Neural cell (in vitro differentiated cells): ENCODE measurements around the gene SLIT3. TPM values are rescaled to one million over a fixed set of nuclear protein-coding genes. Genes with fewer than 3 reads are reported as not detected.

ENCODE experiments used
- H2AFZ ChIP-seq: fragments of 200-600, 300-800 bp; sonication (generic), shearing (Covaris generic); 2 replicates; pipeline ENCODE4 v1.6.0; 2014; ENCODE audit warnings: low read depth, mild to moderate bottlenecking, antibody characterized with exemption, low read length, moderate library complexity
- H3F3A ChIP-seq: fragments of 200-600 bp; shearing (Covaris generic); 2 replicates; pipeline ENCODE4 v1.6.1; 2016; ENCODE audit warnings: mild to moderate bottlenecking, moderate library complexity, mixed read lengths, antibody characterized with exemption, low read length; ENCODE audit not compliant: insufficient read depth, poor library complexity, severe bottlenecking
- H3K27ac ChIP-seq: fragments of 200-600, 300-800 bp; sonication (generic), shearing (Covaris generic); 2 replicates; pipeline ENCODE4 v1.5.1; 2014; ENCODE audit warnings: mild to moderate bottlenecking, low read length, moderate library complexity
- H3K27me3 ChIP-seq: fragments of 300-800, 200-600 bp; sonication (generic), shearing (Covaris generic); 2 replicates; pipeline ENCODE4 v1.6.0; 2014; ENCODE audit warnings: mild to moderate bottlenecking, low read depth, low read length, moderate library complexity; ENCODE audit not compliant: insufficient read depth
- H3K36me3 ChIP-seq: fragments of 300-800, 200-600 bp; sonication (generic), shearing (Covaris generic); 2 replicates; pipeline ENCODE4 v1.5.1; 2014; ENCODE audit warnings: mild to moderate bottlenecking, antibody characterized with exemption, low read length, moderate library complexity; ENCODE audit not compliant: insufficient read depth
- H3K4me2 ChIP-seq: fragments of 300-800, 200-600 bp; sonication (generic), shearing (Covaris generic); 2 replicates; pipeline ENCODE4 v1.6.0; 2014; ENCODE audit warnings: mild to moderate bottlenecking, low read length
- H3K4me3 ChIP-seq: fragments of 300-800, 200-600 bp; sonication (generic), shearing (Covaris generic); 2 replicates; pipeline ENCODE4 v1.5.1; 2014; ENCODE audit warnings: mild to moderate bottlenecking, low read length, moderate library complexity
- H3K79me2 ChIP-seq: fragments of 200-600 bp; shearing (Covaris generic); replicated peaks from 2 replicates; pipeline ENCODE4 v1.6.0; 2014; ENCODE audit warnings: mild to moderate bottlenecking, low read length, moderate library complexity; ENCODE audit not compliant: insufficient read depth
- H3K9ac ChIP-seq: fragments of 300-800, 200-600 bp; sonication (generic), shearing (Covaris generic); 2 replicates; pipeline ENCODE4 v1.6.1; 2016; ENCODE audit warnings: mild to moderate bottlenecking, low read length, mixed read lengths
- H3K9me2 ChIP-seq: fragments of 200-600 bp; shearing (Covaris generic); 2 replicates; pipeline ENCODE4 v1.6.1; 2016; ENCODE audit warnings: mild to moderate bottlenecking, low read length, mixed read lengths; ENCODE audit not compliant: insufficient read depth
- H3K9me3 ChIP-seq: fragments of 200-600, 300-800 bp; sonication (generic), shearing (Covaris generic); 2 replicates; pipeline ENCODE4 v1.6.1; 2016; ENCODE audit warnings: mild to moderate bottlenecking, mixed run types, low read length, moderate library complexity, mixed read lengths
- H4K20me1 ChIP-seq: fragments of 200-600 bp; shearing (Covaris generic); 2 replicates; pipeline ENCODE4 v1.6.1; 2016; ENCODE audit warnings: mild to moderate bottlenecking, mixed run types; ENCODE audit not compliant: insufficient read depth
- EP300 ChIP-seq: fragments of 450-650 bp; conservative IDR thresholded peaks from 2 replicates; pipeline ENCODE4 v1.6.1; 2014; ENCODE audit warnings: antibody characterized with exemption, mild to moderate bottlenecking, moderate library complexity; ENCODE audit not compliant: poor library complexity, severe bottlenecking
- EZH2 ChIP-seq: fragments of 200-600, 300-800 bp; shearing (Covaris generic), sonication (generic); IDR thresholded peaks from 2 replicates; pipeline ENCODE4 v1.6.1; 2014; ENCODE audit warnings: antibody characterized with exemption, low read length, borderline replicate concordance, mild to moderate bottlenecking; ENCODE audit not compliant: insufficient read depth, poor library complexity, severe bottlenecking
- POLR2AphosphoS5 ChIP-seq: IDR thresholded peaks from 2 replicates; pipeline ENCODE4 v1.6.1; 2012
- RAD21 ChIP-seq: fragments of 450-650 bp; conservative IDR thresholded peaks from 2 replicates; pipeline ENCODE4 v1.6.1; 2014; ENCODE audit warnings: antibody characterized with exemption, mild to moderate bottlenecking, moderate library complexity
- SMC3 ChIP-seq: fragments of 450-650 bp; conservative IDR thresholded peaks from 2 replicates; pipeline ENCODE4 v1.6.1; 2014; ENCODE audit warnings: antibody characterized with exemption, mild to moderate bottlenecking, moderate library complexity; ENCODE audit not compliant: poor library complexity
- TAF1 ChIP-seq: IDR thresholded peaks from 2 replicates; pipeline ENCODE4 v1.6.1; 2012; ENCODE audit warnings: low read depth
- polyA plus RNA-seq: library from polyadenylated mRNA; depleted of rRNA; stranded (reverse); fragments of >200 nt; gene quantifications from 2 replicates; pipeline ENCODE4 v1.2.3, GENCODE V29; 2014
- TF ChIP-seq, protein P1 (sequence below): fragments of 450-650 bp; IDR thresholded peaks from 2 replicates; pipeline ENCODE4 v1.5.1; 2014; ENCODE audit warnings: antibody characterized with exemption, mild to moderate bottlenecking, moderate library complexity; ENCODE audit not compliant: poor library complexity, severe bottlenecking
- TF ChIP-seq, protein P2 (sequence below): IDR thresholded peaks from 2 replicates; pipeline ENCODE4 v1.6.1; 2012; ENCODE audit warnings: borderline replicate concordance

Gene SLIT3
- polyA plus RNA-seq, 1 donor from 2014 or later: 1.2 TPM

DNA sequence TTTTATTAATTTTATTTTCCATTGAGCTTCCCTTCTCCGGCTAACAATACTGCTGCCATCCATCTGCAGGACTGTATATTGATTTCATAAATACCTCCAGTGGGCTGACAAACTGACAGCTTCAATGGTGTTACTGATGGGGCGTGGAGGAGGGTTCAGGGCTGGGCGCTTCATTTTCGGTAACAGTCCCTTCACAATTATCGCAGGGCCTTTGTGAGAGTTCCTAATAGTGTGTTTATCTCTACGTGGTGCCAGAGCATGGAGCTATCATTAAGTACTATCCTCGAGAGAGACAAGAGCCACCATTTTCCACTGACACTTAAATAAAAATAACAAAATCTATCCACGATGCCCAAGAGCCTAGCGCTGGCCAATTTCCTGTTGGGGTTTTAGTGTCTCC lies 414.8 kb downstream of the SLIT3 start:
- H3K9ac ChIP-seq: no peak overlapping the region

DNA sequence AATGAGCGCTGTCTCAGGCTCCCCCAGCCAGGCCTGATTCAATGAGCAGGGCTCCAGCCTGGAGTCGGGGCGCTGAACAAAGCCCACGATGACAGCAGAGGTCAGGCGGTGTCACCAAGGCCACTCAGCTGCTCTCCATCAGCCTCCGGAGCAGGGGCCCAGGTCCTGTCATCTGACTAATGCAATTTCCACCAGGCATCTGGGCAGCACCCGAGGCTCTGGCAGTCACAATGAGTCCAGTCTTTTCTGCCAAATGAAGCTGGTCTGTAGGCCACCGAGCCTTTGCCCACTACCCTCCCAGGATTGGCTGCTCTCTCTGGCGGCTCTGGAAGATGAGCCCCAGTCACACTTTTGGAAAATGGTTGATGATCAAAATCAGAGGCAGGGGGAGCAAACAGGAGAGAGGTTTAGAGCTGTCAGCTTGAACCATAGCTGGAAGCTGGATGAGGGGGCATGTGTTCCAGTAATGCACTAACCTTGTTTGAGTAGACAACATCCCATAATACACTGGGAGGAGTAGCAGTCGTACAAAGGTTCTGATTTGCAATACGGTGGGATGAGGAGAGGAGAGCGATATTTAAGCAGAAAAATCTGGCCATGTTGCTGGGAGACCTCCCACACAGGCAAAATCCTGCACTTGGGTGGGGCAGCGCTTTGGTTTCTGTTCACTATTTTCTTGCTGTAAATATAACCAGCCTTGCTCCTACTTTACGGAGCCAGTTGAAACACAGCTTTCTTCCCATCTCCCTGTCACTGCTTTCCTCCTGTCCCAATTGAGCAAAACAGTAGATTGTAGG lies 415.4 kb downstream of the SLIT3 start:
- H3K27ac ChIP-seq: no peak overlapping the region
- no peaks in the 10 kb centered on the region for H3K9me2 ChIP-seq
- H3K4me3 ChIP-seq: no peak overlapping the region
- no peaks in the 10 kb centered on the region for H3K36me3 ChIP-seq
- H3K4me2 ChIP-seq: no peak overlapping the region
- H3K9me3 ChIP-seq: no peaks in the 10 kb centered on the region
- H4K20me1 ChIP-seq: no peaks in the 10 kb centered on the region
- H3F3A ChIP-seq: peaks cover 5% of the 10 kb centered on the region
- TF ChIP-seq EZH2: no peak
- no peak for TF ChIP-seq SMC3
- no peak for TF ChIP-seq EP300
- TF ChIP-seq, protein P1, sequence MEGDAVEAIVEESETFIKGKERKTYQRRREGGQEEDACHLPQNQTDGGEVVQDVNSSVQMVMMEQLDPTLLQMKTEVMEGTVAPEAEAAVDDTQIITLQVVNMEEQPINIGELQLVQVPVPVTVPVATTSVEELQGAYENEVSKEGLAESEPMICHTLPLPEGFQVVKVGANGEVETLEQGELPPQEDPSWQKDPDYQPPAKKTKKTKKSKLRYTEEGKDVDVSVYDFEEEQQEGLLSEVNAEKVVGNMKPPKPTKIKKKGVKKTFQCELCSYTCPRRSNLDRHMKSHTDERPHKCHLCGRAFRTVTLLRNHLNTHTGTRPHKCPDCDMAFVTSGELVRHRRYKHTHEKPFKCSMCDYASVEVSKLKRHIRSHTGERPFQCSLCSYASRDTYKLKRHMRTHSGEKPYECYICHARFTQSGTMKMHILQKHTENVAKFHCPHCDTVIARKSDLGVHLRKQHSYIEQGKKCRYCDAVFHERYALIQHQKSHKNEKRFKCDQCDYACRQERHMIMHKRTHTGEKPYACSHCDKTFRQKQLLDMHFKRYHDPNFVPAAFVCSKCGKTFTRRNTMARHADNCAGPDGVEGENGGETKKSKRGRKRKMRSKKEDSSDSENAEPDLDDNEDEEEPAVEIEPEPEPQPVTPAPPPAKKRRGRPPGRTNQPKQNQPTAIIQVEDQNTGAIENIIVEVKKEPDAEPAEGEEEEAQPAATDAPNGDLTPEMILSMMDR: no peak
- TF ChIP-seq, protein P2, sequence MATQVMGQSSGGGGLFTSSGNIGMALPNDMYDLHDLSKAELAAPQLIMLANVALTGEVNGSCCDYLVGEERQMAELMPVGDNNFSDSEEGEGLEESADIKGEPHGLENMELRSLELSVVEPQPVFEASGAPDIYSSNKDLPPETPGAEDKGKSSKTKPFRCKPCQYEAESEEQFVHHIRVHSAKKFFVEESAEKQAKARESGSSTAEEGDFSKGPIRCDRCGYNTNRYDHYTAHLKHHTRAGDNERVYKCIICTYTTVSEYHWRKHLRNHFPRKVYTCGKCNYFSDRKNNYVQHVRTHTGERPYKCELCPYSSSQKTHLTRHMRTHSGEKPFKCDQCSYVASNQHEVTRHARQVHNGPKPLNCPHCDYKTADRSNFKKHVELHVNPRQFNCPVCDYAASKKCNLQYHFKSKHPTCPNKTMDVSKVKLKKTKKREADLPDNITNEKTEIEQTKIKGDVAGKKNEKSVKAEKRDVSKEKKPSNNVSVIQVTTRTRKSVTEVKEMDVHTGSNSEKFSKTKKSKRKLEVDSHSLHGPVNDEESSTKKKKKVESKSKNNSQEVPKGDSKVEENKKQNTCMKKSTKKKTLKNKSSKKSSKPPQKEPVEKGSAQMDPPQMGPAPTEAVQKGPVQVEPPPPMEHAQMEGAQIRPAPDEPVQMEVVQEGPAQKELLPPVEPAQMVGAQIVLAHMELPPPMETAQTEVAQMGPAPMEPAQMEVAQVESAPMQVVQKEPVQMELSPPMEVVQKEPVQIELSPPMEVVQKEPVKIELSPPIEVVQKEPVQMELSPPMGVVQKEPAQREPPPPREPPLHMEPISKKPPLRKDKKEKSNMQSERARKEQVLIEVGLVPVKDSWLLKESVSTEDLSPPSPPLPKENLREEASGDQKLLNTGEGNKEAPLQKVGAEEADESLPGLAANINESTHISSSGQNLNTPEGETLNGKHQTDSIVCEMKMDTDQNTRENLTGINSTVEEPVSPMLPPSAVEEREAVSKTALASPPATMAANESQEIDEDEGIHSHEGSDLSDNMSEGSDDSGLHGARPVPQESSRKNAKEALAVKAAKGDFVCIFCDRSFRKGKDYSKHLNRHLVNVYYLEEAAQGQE: no peak
- H2AFZ ChIP-seq: no peak overlapping the region
- H3K27me3 ChIP-seq: no peaks in the 10 kb centered on the region
- no peaks in the 10 kb centered on the region for H3K79me2 ChIP-seq
- no peak overlapping the region for H3K9ac ChIP-seq

More for the DNA sequence above, 414.8 kb downstream of the SLIT3 start:
- no peaks in the 10 kb centered on the region for H3K9me2 ChIP-seq
- H3K27me3 ChIP-seq: no peaks in the 10 kb centered on the region
- H3K79me2 ChIP-seq: no peaks in the 10 kb centered on the region
- H2AFZ ChIP-seq: no peak overlapping the region
- no peak overlapping the region for H3K27ac ChIP-seq
- no peaks in the 10 kb centered on the region for H3K36me3 ChIP-seq
- no peak overlapping the region for H3K4me3 ChIP-seq
- no peaks in the 10 kb centered on the region for H3K9me3 ChIP-seq
- peaks cover 5% of the 10 kb centered on the region for H3F3A ChIP-seq
- TF ChIP-seq POLR2AphosphoS5: peak; percentile 36
- no peak for TF ChIP-seq RAD21
- no peak for TF ChIP-seq TAF1
- no peak for TF ChIP-seq EZH2
- TF ChIP-seq EP300: peak; percentile 29
- TF ChIP-seq, protein P2: no peak
- no peak overlapping the region for H3K4me2 ChIP-seq
- H4K20me1 ChIP-seq: no peaks in the 10 kb centered on the region
